Activated T-cell treated with anti-CD3 and anti-CD28 coated beads, Interleukin-2, amount 50 U/mL, for 24 hours (primary cell): ENCODE measurements around the gene RSRC1.

Source experiments
- DNase-seq: peaks from one replicate; pipeline ENCODE4 v3.0.0-alpha.2; 2020
- H3K27ac Mint-ChIP-seq: 2 replicates; pipeline ENCODE4 v1.8.0; 2020; ENCODE audit warnings: mild to moderate bottlenecking, mixed read lengths
- H3K27me3 Mint-ChIP-seq: 2 replicates; pipeline ENCODE4 v1.8.0; 2020; ENCODE audit warnings: mixed read lengths
- H3K36me3 Mint-ChIP-seq: 2 replicates; pipeline ENCODE4 v1.8.0; 2020; ENCODE audit warnings: low read depth, mixed read lengths
- H3K4me1 Mint-ChIP-seq: 2 replicates; pipeline ENCODE4 v1.8.0; 2020; ENCODE audit warnings: low read depth, mixed read lengths
- H3K4me3 Mint-ChIP-seq: 2 replicates; pipeline ENCODE4 v1.8.0; 2020; ENCODE audit warnings: mild to moderate bottlenecking, moderate library complexity, mixed read lengths
- H3K9me3 Mint-ChIP-seq: 2 replicates; pipeline ENCODE4 v1.8.0; 2020; ENCODE audit warnings: mixed read lengths

RSRC1 gene

GRCh38 chr3:158134363-158134762, 24.5 kb downstream of the RSRC1 start:
- DNase-seq: no peak
- no peaks in the 10 kb centered on the region for H3K27me3 Mint-ChIP-seq
- no peaks in the 10 kb centered on the region for H3K9me3 Mint-ChIP-seq
- H3K4me1 Mint-ChIP-seq: no peaks in the 10 kb centered on the region
- no peak overlapping the region for H3K4me3 Mint-ChIP-seq
- H3K36me3 Mint-ChIP-seq: peaks cover 64% of the 10 kb centered on the region
- no peak overlapping the region for H3K27ac Mint-ChIP-seq

DNA sequence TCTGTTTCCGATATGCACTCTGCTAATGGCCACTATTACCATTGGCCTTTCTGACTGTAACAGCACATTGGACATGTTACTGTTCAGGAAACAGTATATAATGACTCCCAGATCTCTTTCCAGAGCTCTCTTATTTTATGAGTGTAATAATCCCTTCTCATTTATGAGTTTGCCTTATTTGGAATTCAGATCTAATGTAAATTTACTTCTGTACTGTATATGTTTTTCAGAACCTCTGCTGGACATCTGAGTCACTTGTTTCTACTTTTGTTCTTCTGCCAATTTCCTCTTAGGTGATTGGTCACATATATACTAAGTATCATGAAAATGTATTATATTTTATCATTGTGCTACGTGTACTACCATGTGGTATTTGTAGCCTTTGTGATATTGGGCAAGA, 30.5 kb downstream of the RSRC1 start:
- H3K4me1 Mint-ChIP-seq: no peaks in the 10 kb centered on the region
- DNase-seq: no peak
- H3K27ac Mint-ChIP-seq: no peak overlapping the region
- peaks cover 3% of the 10 kb centered on the region for H3K9me3 Mint-ChIP-seq
- H3K27me3 Mint-ChIP-seq: no peaks in the 10 kb centered on the region
- H3K36me3 Mint-ChIP-seq: peaks cover 56% of the 10 kb centered on the region
- no peak overlapping the region for H3K4me3 Mint-ChIP-seq

GRCh38 chr3:158148218-158148617, 38.3 kb downstream of the RSRC1 start:
- H3K36me3 Mint-ChIP-seq: peaks cover 48% of the 10 kb centered on the region
- no peak for DNase-seq
- no peaks in the 10 kb centered on the region for H3K27me3 Mint-ChIP-seq
- no peak overlapping the region for H3K4me3 Mint-ChIP-seq
- H3K27ac Mint-ChIP-seq: no peak overlapping the region
- peaks cover 20% of the 10 kb centered on the region for H3K4me1 Mint-ChIP-seq
- peaks cover 3% of the 10 kb centered on the region for H3K9me3 Mint-ChIP-seq

- H3K4me1 Mint-ChIP-seq: peaks cover 25% of the 10 kb centered on the region
- peak overlapping the region; percentile 29 for H3K27ac Mint-ChIP-seq
- peaks cover 55% of the 10 kb centered on the region for H3K36me3 Mint-ChIP-seq
- H3K4me3 Mint-ChIP-seq: no peak overlapping the region
- no peak for DNase-seq
- no peaks in the 10 kb centered on the region for H3K9me3 Mint-ChIP-seq
- H3K27me3 Mint-ChIP-seq: no peaks in the 10 kb centered on the region
Measured at GRCh38 chr3:158152186-158152585, 42.3 kb downstream of the RSRC1 start.

DNA sequence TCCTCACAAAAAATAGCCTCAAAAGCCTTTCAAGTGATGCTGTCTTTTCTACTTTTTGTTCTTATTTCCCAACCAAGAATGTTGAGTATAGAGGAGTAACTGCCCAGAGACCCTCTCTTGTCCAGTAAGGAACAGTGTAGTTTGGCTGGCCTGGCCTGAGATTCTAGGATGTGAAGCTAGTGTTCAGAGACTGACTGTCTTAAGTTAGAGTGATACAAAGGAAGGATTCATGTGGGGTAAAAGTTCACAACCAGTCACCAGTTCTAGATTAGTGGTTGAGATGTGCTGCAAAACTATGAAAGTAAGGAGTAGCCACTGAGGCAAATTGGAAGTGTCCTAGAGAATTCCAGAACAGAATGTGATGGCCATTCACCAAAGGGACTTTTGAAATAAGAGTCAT, 49.1 kb downstream of the RSRC1 start:
- DNase-seq: no peak
- H3K4me3 Mint-ChIP-seq: no peak overlapping the region
- no peaks in the 10 kb centered on the region for H3K9me3 Mint-ChIP-seq
- H3K27ac Mint-ChIP-seq: no peak overlapping the region
- no peaks in the 10 kb centered on the region for H3K27me3 Mint-ChIP-seq
- H3K36me3 Mint-ChIP-seq: peaks cover 65% of the 10 kb centered on the region
- peaks cover 18% of the 10 kb centered on the region for H3K4me1 Mint-ChIP-seq

- H3K36me3 Mint-ChIP-seq: peaks cover 58% of the 10 kb centered on the region
- H3K27ac Mint-ChIP-seq: no peak overlapping the region
- H3K9me3 Mint-ChIP-seq: no peaks in the 10 kb centered on the region
- H3K4me3 Mint-ChIP-seq: no peak overlapping the region
- DNase-seq: no peak
- H3K27me3 Mint-ChIP-seq: no peaks in the 10 kb centered on the region
- peaks cover 17% of the 10 kb centered on the region for H3K4me1 Mint-ChIP-seq
Measured at GRCh38 chr3:158159714-158160113, 49.8 kb downstream of the RSRC1 start.

DNA sequence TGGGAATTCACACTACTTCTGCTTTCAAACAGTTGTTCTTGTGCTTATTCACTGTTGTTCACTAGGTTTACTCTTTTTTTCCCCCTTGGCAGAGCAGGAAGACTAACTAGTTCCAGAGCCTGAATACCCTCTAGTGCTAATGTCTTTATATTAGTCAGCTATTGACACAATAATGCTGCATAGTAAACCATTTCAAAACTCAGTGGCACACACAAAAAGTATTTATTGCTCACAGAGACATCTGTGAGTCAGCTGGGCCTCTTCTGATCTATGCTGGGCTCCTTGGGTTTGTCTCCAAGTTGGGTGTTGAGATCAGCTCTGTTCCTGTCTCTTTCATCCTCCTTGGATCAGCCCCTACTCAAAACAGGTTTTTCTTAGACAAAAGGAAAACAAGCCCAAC, 51.1 kb downstream of the RSRC1 start:
- no peak for DNase-seq
- Mint-ChIP-seq H3K36me3 (peaks cover 58% of the 10 kb centered on the region), H3K4me1 (peaks cover 16% of the 10 kb centered on the region), H3K27me3 (no peaks in the 10 kb centered on the region), H3K27ac (no peak overlapping the region), H3K4me3 (no peak overlapping the region), H3K9me3 (no peaks in the 10 kb centered on the region)

GRCh38 chr3:158165141-158165655, 55.3 kb downstream of the RSRC1 start:
- Mint-ChIP-seq H3K4me3 (no peak overlapping the region), H3K9me3 (peaks cover 5% of the 10 kb centered on the region), H3K36me3 (peaks cover 61% of the 10 kb centered on the region), H3K27me3 (no peaks in the 10 kb centered on the region), H3K27ac (no peak overlapping the region), H3K4me1 (peaks cover 25% of the 10 kb centered on the region)
- no peak for DNase-seq

DNA sequence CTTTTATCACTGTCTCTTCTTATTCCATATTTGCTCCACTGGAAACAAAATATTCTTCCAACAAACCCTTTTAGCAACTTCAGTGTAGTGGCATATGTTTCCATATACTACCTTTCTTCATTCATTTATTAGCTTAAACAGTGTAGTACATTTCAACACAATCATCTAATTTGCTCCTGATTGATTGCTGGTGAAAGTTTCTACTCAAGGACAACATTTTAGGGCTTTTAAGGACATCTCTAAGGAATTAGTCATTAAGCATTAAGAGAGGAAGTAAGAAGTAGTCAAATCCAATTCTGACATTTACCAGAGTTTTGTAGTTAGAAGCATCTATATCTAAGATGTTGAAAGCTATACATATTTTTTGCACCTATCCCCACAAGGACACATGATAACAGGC, 55.8 kb downstream of the RSRC1 start:
- Mint-ChIP-seq H3K9me3 (peaks cover 10% of the 10 kb centered on the region), H3K27me3 (no peaks in the 10 kb centered on the region)
- DNase-seq: no peak

GRCh38 chr3:158166223-158166622, 56.3 kb downstream of the RSRC1 start:
- Mint-ChIP-seq H3K36me3 (peaks cover 64% of the 10 kb centered on the region), H3K4me1 (peaks cover 20% of the 10 kb centered on the region), H3K27me3 (no peaks in the 10 kb centered on the region), H3K4me3 (no peak overlapping the region), H3K27ac (no peak overlapping the region), H3K9me3 (peaks cover 15% of the 10 kb centered on the region)
- no peak for DNase-seq

More for the DNA sequence above, 55.8 kb downstream of the RSRC1 start:
- Mint-ChIP-seq H3K36me3 (peaks cover 64% of the 10 kb centered on the region), H3K4me3 (no peak overlapping the region), H3K27ac (no peak overlapping the region), H3K4me1 (peaks cover 25% of the 10 kb centered on the region)

DNA sequence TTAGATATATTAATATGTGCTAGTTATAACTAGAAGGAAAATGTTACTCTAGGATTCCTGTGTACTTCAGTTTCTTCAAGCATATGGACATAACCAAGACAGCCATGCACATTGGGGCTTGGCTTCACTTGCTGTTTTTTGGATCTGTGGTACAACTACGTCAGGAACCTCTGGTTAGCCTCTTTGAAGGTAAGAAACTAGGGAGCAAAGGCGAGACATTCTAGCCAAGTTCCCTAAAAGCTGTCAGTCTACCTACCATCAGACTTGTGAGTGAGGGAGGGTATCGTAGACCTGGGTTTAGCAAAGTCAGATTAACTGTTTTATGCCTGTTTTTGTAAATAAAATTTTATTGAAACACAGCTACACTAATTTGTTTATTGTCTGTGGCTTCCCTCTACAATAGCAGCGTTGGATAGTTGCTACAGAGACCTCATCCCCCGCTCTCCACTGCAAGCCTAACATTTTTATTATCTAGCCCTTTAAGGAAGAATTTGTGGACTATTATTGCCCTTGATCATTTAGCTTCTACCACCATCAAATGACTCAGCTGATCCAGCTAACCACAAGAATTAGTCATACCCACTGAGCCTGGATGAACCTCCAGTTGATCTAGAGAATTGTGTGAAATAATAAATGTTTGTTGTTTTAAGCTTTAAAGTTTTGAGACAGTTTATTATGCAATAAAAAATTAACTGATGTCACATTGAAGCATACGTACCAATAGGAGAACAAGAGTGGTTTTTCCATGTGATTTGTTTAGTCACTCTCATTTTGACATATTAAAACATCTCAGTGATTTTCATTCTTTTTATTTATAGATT, 58.1 kb downstream of the RSRC1 start:
- Mint-ChIP-seq H3K27me3 (no peaks in the 10 kb centered on the region), H3K9me3 (peaks cover 15% of the 10 kb centered on the region), H3K27ac (no peak overlapping the region), H3K4me3 (no peak overlapping the region), H3K36me3 (peaks cover 66% of the 10 kb centered on the region), H3K4me1 (peaks cover 20% of the 10 kb centered on the region)
- DNase-seq: no peak

- peaks cover 17% of the 10 kb centered on the region for H3K9me3 Mint-ChIP-seq
Measured at GRCh38 chr3:158169091-158169491, 59.2 kb downstream of the RSRC1 start.

GRCh38 chr3:158181096-158181495, 71.2 kb downstream of the RSRC1 start:
- no peak overlapping the region for H3K27ac Mint-ChIP-seq
- H3K27me3 Mint-ChIP-seq: no peaks in the 10 kb centered on the region
- DNase-seq: no peak
- peaks cover 4% of the 10 kb centered on the region for H3K4me1 Mint-ChIP-seq
- peaks cover 18% of the 10 kb centered on the region for H3K36me3 Mint-ChIP-seq
- H3K4me3 Mint-ChIP-seq: no peak overlapping the region
- peaks cover 12% of the 10 kb centered on the region for H3K9me3 Mint-ChIP-seq

More at GRCh38 chr3:158169091-158169491, 59.2 kb downstream of the RSRC1 start:
- Mint-ChIP-seq H3K4me3 (no peak overlapping the region), H3K4me1 (peaks cover 20% of the 10 kb centered on the region), H3K36me3 (peaks cover 60% of the 10 kb centered on the region), H3K27me3 (no peaks in the 10 kb centered on the region), H3K27ac (no peak overlapping the region)
- DNase-seq: no peak

GRCh38 chr3:158185711-158186110, 75.8 kb downstream of the RSRC1 start:
- H3K4me1 Mint-ChIP-seq: peaks cover 5% of the 10 kb centered on the region
- no peak for DNase-seq
- no peaks in the 10 kb centered on the region for H3K9me3 Mint-ChIP-seq
- H3K4me3 Mint-ChIP-seq: no peak overlapping the region
- H3K27ac Mint-ChIP-seq: no peak overlapping the region
- no peaks in the 10 kb centered on the region for H3K27me3 Mint-ChIP-seq
- peaks cover 10% of the 10 kb centered on the region for H3K36me3 Mint-ChIP-seq

GRCh38 chr3:158200955-158201354, 91.1 kb downstream of the RSRC1 start:
- H3K9me3 Mint-ChIP-seq: peaks cover 41% of the 10 kb centered on the region
- no peaks in the 10 kb centered on the region for H3K4me1 Mint-ChIP-seq
- H3K27ac Mint-ChIP-seq: no peak overlapping the region
- DNase-seq: no peak
- H3K4me3 Mint-ChIP-seq: no peak overlapping the region
- no peaks in the 10 kb centered on the region for H3K27me3 Mint-ChIP-seq
- peaks cover 79% of the 10 kb centered on the region for H3K36me3 Mint-ChIP-seq
